SK-N-MC (cell line): ENCODE measurements around the gene DDI1.

Experiments
- EZH2 ChIP-seq: fragments of 200-600 bp; sonication (generic); IDR thresholded peaks from one replicate; pipeline ENCODE4 v1.6.1; 2017; ENCODE audit warnings: antibody characterized with exemption
- FOXP2 ChIP-seq: optimal IDR thresholded peaks from 2 replicates; pipeline ENCODE3; 2011; ENCODE audit warnings: mild to moderate bottlenecking, moderate library complexity; ENCODE audit not compliant: insufficient read depth; ENCODE audit errors: extremely low read length, control extremely low read depth
- POLR2AphosphoS5 ChIP-seq: IDR thresholded peaks from 2 replicates; pipeline ENCODE4 v1.6.1; 2012; ENCODE audit warnings: mild to moderate bottlenecking, low read depth, low read length, borderline replicate concordance

GRCh38 chr11:104009744-104010143 is 26.7 kb upstream of the DDI1 start:
- no peak for TF ChIP-seq POLR2AphosphoS5
- no peak for TF ChIP-seq EZH2
- no peak for TF ChIP-seq FOXP2
